Measurements from ENCODE around the gene COLEC11.

COLEC11 gene

GRCh38 chr2:3677436-3677835 lies 82.5 kb downstream of the COLEC11 start:
- H3K4me1 ChIP-seq (ENCODE audit: control insufficient read depth in 5 of 5, insufficient read depth in 5 of 5, low read length in 5 of 5): no peaks in the 10 kb centered on the region
- H3K36me3 ChIP-seq (ENCODE audit: control insufficient read depth in 5 of 5, insufficient read depth in 5 of 5, low read length in 5 of 5): no peaks in the 10 kb centered on the region
- peaks cover 0 to 8% (median 4%) of the 10 kb centered on the region in 5 donors for H3K27me3 ChIP-seq (ENCODE audit: control insufficient read depth in 5 of 5, insufficient read depth in 4 of 5, low read length in 5 of 5)
- H3K4me3 ChIP-seq (ENCODE audit: low read depth in 1 of 5, low read length in 5 of 5): no peak overlapping the region
- no peak overlapping the region for H3K9ac ChIP-seq (ENCODE audit: low read length in 5 of 5)
- no peak overlapping the region for H3K27ac ChIP-seq (ENCODE audit: low read depth, low read length)
- H3K9me3 ChIP-seq (ENCODE audit: control insufficient read depth in 5 of 5, low read length in 5 of 5): no peaks in the 10 kb centered on the region

- Histone ChIP-seq H3K4me1 (ENCODE audit: control insufficient read depth in 5 of 5, insufficient read depth in 5 of 5, low read length in 5 of 5) (no peaks in the 10 kb centered on the region), H3K9ac (ENCODE audit: low read length in 5 of 5) (no peak overlapping the region), H3K36me3 (ENCODE audit: control insufficient read depth in 5 of 5, insufficient read depth in 5 of 5, low read length in 5 of 5) (no peaks in the 10 kb centered on the region), H3K4me3 (ENCODE audit: low read depth in 1 of 5, low read length in 5 of 5) (no peak overlapping the region), H3K27ac (ENCODE audit: low read depth, low read length) (no peak overlapping the region), H3K27me3 (ENCODE audit: control insufficient read depth in 5 of 5, insufficient read depth in 4 of 5, low read length in 5 of 5) (peaks cover 0 to 4% (median 2%) of the 10 kb centered on the region in 5 donors), H3K9me3 (ENCODE audit: control insufficient read depth in 5 of 5, low read length in 5 of 5) (no peaks in the 10 kb centered on the region)
These were observed 83.3 kb downstream of the COLEC11 start for GRCh38 chr2:3678212-3678611.

- H3K4me1 ChIP-seq (ENCODE audit: control insufficient read depth in 5 of 5, insufficient read depth in 5 of 5, low read length in 5 of 5): no peaks in the 10 kb centered on the region
- H3K9ac ChIP-seq (ENCODE audit: low read length in 5 of 5): no peak overlapping the region
- no peaks in the 10 kb centered on the region for H3K9me3 ChIP-seq (ENCODE audit: control insufficient read depth in 5 of 5, low read length in 5 of 5)
- no peak overlapping the region for H3K4me3 ChIP-seq (ENCODE audit: low read depth in 1 of 5, low read length in 5 of 5)
- no peaks in the 10 kb centered on the region for H3K36me3 ChIP-seq (ENCODE audit: control insufficient read depth in 5 of 5, insufficient read depth in 5 of 5, low read length in 5 of 5)
- peaks cover 0 to 4% (median 0%) of the 10 kb centered on the region in 5 donors for H3K27me3 ChIP-seq (ENCODE audit: control insufficient read depth in 5 of 5, insufficient read depth in 4 of 5, low read length in 5 of 5)
- no peak overlapping the region for H3K27ac ChIP-seq (ENCODE audit: low read depth, low read length)
These were observed 84.3 kb downstream of the COLEC11 start for GRCh38 chr2:3679180-3679579.

GRCh38 chr2:3679616-3680393 lies 84.9 kb downstream of the COLEC11 start:
- no peak overlapping the region for H3K27ac ChIP-seq (ENCODE audit: low read depth, low read length)
- no peaks in the 10 kb centered on the region for H3K9me3 ChIP-seq (ENCODE audit: control insufficient read depth in 5 of 5, low read length in 5 of 5)
- H3K36me3 ChIP-seq (ENCODE audit: control insufficient read depth in 5 of 5, insufficient read depth in 5 of 5, low read length in 5 of 5): no peaks in the 10 kb centered on the region
- no peak overlapping the region for H3K9ac ChIP-seq (ENCODE audit: low read length in 5 of 5)
- peaks cover 0 to 4% (median 0%) of the 10 kb centered on the region in 5 donors for H3K27me3 ChIP-seq (ENCODE audit: control insufficient read depth in 5 of 5, insufficient read depth in 4 of 5, low read length in 5 of 5)
- no peak overlapping the region for H3K4me3 ChIP-seq (ENCODE audit: low read depth in 1 of 5, low read length in 5 of 5)
- no peaks in the 10 kb centered on the region for H3K4me1 ChIP-seq (ENCODE audit: control insufficient read depth in 5 of 5, insufficient read depth in 5 of 5, low read length in 5 of 5)

GRCh38 chr2:3680548-3681345 lies 85.8 kb downstream of the COLEC11 start:
- Histone ChIP-seq H3K9me3 (ENCODE audit: control insufficient read depth in 5 of 5, low read length in 5 of 5) (no peaks in the 10 kb centered on the region), H3K4me1 (ENCODE audit: control insufficient read depth in 5 of 5, insufficient read depth in 5 of 5, low read length in 5 of 5) (no peaks in the 10 kb centered on the region), H3K4me3 (ENCODE audit: low read depth in 1 of 5, low read length in 5 of 5) (no peak overlapping the region), H3K27ac (ENCODE audit: low read depth, low read length) (no peak overlapping the region), H3K36me3 (ENCODE audit: control insufficient read depth in 5 of 5, insufficient read depth in 5 of 5, low read length in 5 of 5) (no peaks in the 10 kb centered on the region), H3K9ac (ENCODE audit: low read length in 5 of 5) (no peak overlapping the region), H3K27me3 (ENCODE audit: control insufficient read depth in 5 of 5, insufficient read depth in 4 of 5, low read length in 5 of 5) (peaks cover 0 to 4% (median 0%) of the 10 kb centered on the region in 5 donors)

- H3K36me3 ChIP-seq (ENCODE audit: control insufficient read depth in 5 of 5, insufficient read depth in 5 of 5, low read length in 5 of 5): no peaks in the 10 kb centered on the region
- no peak overlapping the region for H3K4me3 ChIP-seq (ENCODE audit: low read depth in 1 of 5, low read length in 5 of 5)
- H3K9me3 ChIP-seq (ENCODE audit: control insufficient read depth in 5 of 5, low read length in 5 of 5): no peaks in the 10 kb centered on the region
- H3K27ac ChIP-seq (ENCODE audit: low read depth, low read length): no peak overlapping the region
- no peak overlapping the region for H3K9ac ChIP-seq (ENCODE audit: low read length in 5 of 5)
- peaks cover 0 to 4% (median 0%) of the 10 kb centered on the region in 5 donors for H3K27me3 ChIP-seq (ENCODE audit: control insufficient read depth in 5 of 5, insufficient read depth in 4 of 5, low read length in 5 of 5)
- no peaks in the 10 kb centered on the region for H3K4me1 ChIP-seq (ENCODE audit: control insufficient read depth in 5 of 5, insufficient read depth in 5 of 5, low read length in 5 of 5)
These were observed 86.7 kb downstream of the COLEC11 start for GRCh38 chr2:3681625-3682024.

- Histone ChIP-seq H3K9ac (ENCODE audit: low read length in 5 of 5) (no peak overlapping the region), H3K4me3 (ENCODE audit: low read depth in 1 of 5, low read length in 5 of 5) (no peak overlapping the region)
These were observed 87.9 kb downstream of the COLEC11 start for GRCh38 chr2:3682811-3683210.

GRCh38 chr2:3683748-3684454 lies 89.0 kb downstream of the COLEC11 start:
- no peaks in the 10 kb centered on the region for H3K36me3 ChIP-seq (ENCODE audit: control insufficient read depth in 5 of 5, insufficient read depth in 5 of 5, low read length in 5 of 5)
- H3K9ac ChIP-seq (ENCODE audit: low read length in 5 of 5): no peak overlapping the region
- no peak overlapping the region for H3K4me3 ChIP-seq (ENCODE audit: low read depth in 1 of 5, low read length in 5 of 5)
- H3K27me3 ChIP-seq (ENCODE audit: control insufficient read depth in 5 of 5, insufficient read depth in 4 of 5, low read length in 5 of 5): peaks cover 0 to 2% (median 0%) of the 10 kb centered on the region in 5 donors
- H3K4me1 ChIP-seq (ENCODE audit: control insufficient read depth in 5 of 5, insufficient read depth in 5 of 5, low read length in 5 of 5): no peaks in the 10 kb centered on the region
- H3K9me3 ChIP-seq (ENCODE audit: control insufficient read depth in 5 of 5, low read length in 5 of 5): peaks cover 0 to 3% (median 0%) of the 10 kb centered on the region in 5 donors
- no peak overlapping the region for H3K27ac ChIP-seq (ENCODE audit: low read depth, low read length)

More at GRCh38 chr2:3682811-3683210, 87.9 kb downstream of the COLEC11 start:
- Histone ChIP-seq H3K36me3 (ENCODE audit: control insufficient read depth in 5 of 5, insufficient read depth in 5 of 5, low read length in 5 of 5) (no peaks in the 10 kb centered on the region), H3K9me3 (ENCODE audit: control insufficient read depth in 5 of 5, low read length in 5 of 5) (no peaks in the 10 kb centered on the region), H3K27ac (ENCODE audit: low read depth, low read length) (no peak overlapping the region), H3K4me1 (ENCODE audit: control insufficient read depth in 5 of 5, insufficient read depth in 5 of 5, low read length in 5 of 5) (no peaks in the 10 kb centered on the region), H3K27me3 (ENCODE audit: control insufficient read depth in 5 of 5, insufficient read depth in 4 of 5, low read length in 5 of 5) (peaks cover 0 to 4% (median 0%) of the 10 kb centered on the region in 5 donors)

- Histone ChIP-seq H3K4me1 (ENCODE audit: control insufficient read depth in 5 of 5, insufficient read depth in 5 of 5, low read length in 5 of 5) (no peaks in the 10 kb centered on the region), H3K9me3 (ENCODE audit: control insufficient read depth in 5 of 5, low read length in 5 of 5) (peaks cover 0 to 3% (median 2%) of the 10 kb centered on the region in 5 donors), H3K9ac (ENCODE audit: low read length in 5 of 5) (no peak overlapping the region), H3K36me3 (ENCODE audit: control insufficient read depth in 5 of 5, insufficient read depth in 5 of 5, low read length in 5 of 5) (no peaks in the 10 kb centered on the region), H3K4me3 (ENCODE audit: low read depth in 1 of 5, low read length in 5 of 5) (no peak overlapping the region), H3K27me3 (ENCODE audit: control insufficient read depth in 5 of 5, insufficient read depth in 4 of 5, low read length in 5 of 5) (peaks cover 0 to 5% (median 0%) of the 10 kb centered on the region in 5 donors), H3K27ac (ENCODE audit: low read depth, low read length) (no peak overlapping the region)
These were observed 95.3 kb downstream of the COLEC11 start for GRCh38 chr2:3689998-3690748.

Measured in subcutaneous abdominal adipose tissue (tissue), 5 donors.